GM12891 (cell line): ENCODE data around the gene RIGI.

Experiments
- DNase-seq: peaks from one replicate; pipeline ENCODE4 v3.0.0; 2011; ENCODE audit warnings: low spot score; ENCODE audit not compliant: insufficient read length
- FAIRE-seq: peaks from 2 replicates; lab custom pipeline; 2011; peaks lifted over from hg19 to GRCh38; lab: Jason Lieb, UNC
- PAX5 ChIP-seq: IDR thresholded peaks from 2 replicates; pipeline ENCODE4 v1.6.1; 2011; ENCODE audit warnings: low read length, moderate library complexity, mild to moderate bottlenecking; ENCODE audit not compliant: insufficient read depth, severe bottlenecking
- POLR2A ChIP-seq: IDR thresholded peaks from 2 replicates; pipeline ENCODE4 v1.6.1; 2011; ENCODE audit warnings: low read depth, low read length, control low read depth
- POLR2AphosphoS5 ChIP-seq: IDR thresholded peaks from 2 replicates; pipeline ENCODE4 v1.6.1; 2011; ENCODE audit warnings: low read depth, low read length, control low read depth
- POU2F2 ChIP-seq: IDR thresholded peaks from 2 replicates; pipeline ENCODE4 v1.6.1; 2011; ENCODE audit warnings: low read depth, mild to moderate bottlenecking, control low read depth, low read length, moderate library complexity
- SPI1 ChIP-seq: IDR thresholded peaks from 2 replicates; pipeline ENCODE4 v1.6.1; 2011; ENCODE audit warnings: low read depth, low read length, control low read depth
- TAF1 ChIP-seq: IDR thresholded peaks from 2 replicates; pipeline ENCODE4 v1.6.1; 2011; ENCODE audit warnings: low read depth, low read length, control low read depth

The RIGI gene

GRCh38 chr9:32503008-32503407 is 23.0 kb downstream of the RIGI start:
- DNase-seq (no peak), FAIRE-seq (no peak)
- TF ChIP-seq PAX5 (no peak), POU2F2 (no peak), SPI1 (no peak), POLR2A (no peak), POLR2AphosphoS5 (no peak)

- DNase-seq (no peak), FAIRE-seq (no peak)
These were observed 23.5 kb downstream of the RIGI start for GRCh38 chr9:32502464-32502863.

GRCh38 chr9:32501868-32502267 is 24.1 kb downstream of the RIGI start:
- no peak for DNase-seq
- no peak for FAIRE-seq
- TF ChIP-seq POLR2A (no peak), PAX5 (no peak), POLR2AphosphoS5 (no peak), SPI1 (no peak), POU2F2 (no peak), TAF1 (no peak)

More at GRCh38 chr9:32502464-32502863, 23.5 kb downstream of the RIGI start:
- no peak for TF ChIP-seq POLR2AphosphoS5

- no peak for FAIRE-seq
- no peak for DNase-seq
- TF ChIP-seq SPI1 (no peak), PAX5 (no peak), POU2F2 (no peak), POLR2A (no peak), POLR2AphosphoS5 (no peak), TAF1 (no peak)
These were observed 25.2 kb downstream of the RIGI start for GRCh38 chr9:32500768-32501167.

GRCh38 chr9:32497921-32498320 is 28.1 kb downstream of the RIGI start:
- no peak for DNase-seq
- FAIRE-seq, result no peak
- TF ChIP-seq SPI1, result no peak
- TF ChIP-seq TAF1, result no peak
- no peak for TF ChIP-seq PAX5

- TF ChIP-seq SPI1, result no peak
- TF ChIP-seq POLR2A, result no peak
- no peak for TF ChIP-seq PAX5
- no peak for TF ChIP-seq POU2F2
- no peak for TF ChIP-seq POLR2AphosphoS5
- TF ChIP-seq TAF1, result no peak
- FAIRE-seq (no peak), DNase-seq (no peak)
These were observed 35.4 kb downstream of the RIGI start for GRCh38 chr9:32490601-32491000.

- TF ChIP-seq SPI1 (no peak), POLR2A (no peak), POLR2AphosphoS5 (no peak), PAX5 (no peak), POU2F2 (no peak), TAF1 (no peak)
- no peak for DNase-seq
- no peak for FAIRE-seq
These were observed 38.0 kb downstream of the RIGI start for GRCh38 chr9:32487981-32488380.

- TF ChIP-seq PAX5, result no peak
- TF ChIP-seq POLR2AphosphoS5, result no peak
- no peak for TF ChIP-seq SPI1
- TF ChIP-seq POLR2A, result no peak
- TF ChIP-seq TAF1, result no peak
- TF ChIP-seq POU2F2, result no peak
- no peak for DNase-seq
- no peak for FAIRE-seq
These were observed 39.0 kb downstream of the RIGI start for GRCh38 chr9:32486839-32487562.

GRCh38 chr9:32483343-32483742 is 42.7 kb downstream of the RIGI start:
- FAIRE-seq (no peak), DNase-seq (no peak)

More at GRCh38 chr9:32483343-32483742, 42.7 kb downstream of the RIGI start:
- TF ChIP-seq POU2F2 (no peak), TAF1 (no peak), POLR2A (no peak), SPI1 (no peak), PAX5 (no peak), POLR2AphosphoS5 (no peak)
